SK-N-MC (cell line): ENCODE results near the gene WWC1.

Source experiments
- EZH2 ChIP-seq: fragments of 200-600 bp; sonication (generic); IDR thresholded peaks from one replicate; pipeline ENCODE4 v1.6.1; 2017; ENCODE audit warnings: antibody characterized with exemption
- POLR2AphosphoS5 ChIP-seq: IDR thresholded peaks from 2 replicates; pipeline ENCODE4 v1.6.1; 2012; ENCODE audit warnings: mild to moderate bottlenecking, low read depth, low read length, borderline replicate concordance

- TF ChIP-seq EZH2 (no peak), POLR2AphosphoS5 (no peak)
Measured at GRCh38 chr5:168339109-168339771, 47.8 kb downstream of the WWC1 start.
